IPS DF 4.7 (cell line): ENCODE data around the gene KIF14.

Source experiments
- DNase-seq: peaks from one replicate; pipeline ENCODE4 v3.0.0-alpha.2; 2013; ENCODE audit warnings: low spot score; ENCODE audit errors: extremely low read depth

KIF14 gene

GRCh38 chr1:200620273-200621131 lies at the start of gene KIF14:
Gene KIF14, minus strand, starts transcription at chr1:200620751. Its CDS starts 2,028 bp downstream, at chr1:200618723.
- DNase-seq: peak; percentile 56

- peak; percentile 76 for DNase-seq
Measured at GRCh38 chr1:200669314-200670241, 49.0 kb upstream of the KIF14 start, which contains the start of gene DDX59. Gene DDX59, minus strand, starts transcription at chr1:200669907. Its CDS starts 3,167 bp downstream, at chr1:200666740.

GRCh38 chr1:200668514-200669313 lies 48.2 kb upstream of the KIF14 start:
- no peak for DNase-seq

- no peak for DNase-seq
Measured at GRCh38 chr1:200666309-200666708, 45.8 kb upstream of the KIF14 start.

- no peak for DNase-seq
Measured at GRCh38 chr1:200665861-200666260, 45.3 kb upstream of the KIF14 start.

- DNase-seq: no peak
Measured at GRCh38 chr1:200660719-200661118, 40.2 kb upstream of the KIF14 start.

GRCh38 chr1:200659269-200659668 lies 38.7 kb upstream of the KIF14 start:
- peak; percentile 41 for DNase-seq

GRCh38 chr1:200658037-200658818 lies 37.7 kb upstream of the KIF14 start:
- no peak for DNase-seq

GRCh38 chr1:200654660-200655059 lies 34.1 kb upstream of the KIF14 start:
- no peak for DNase-seq

GRCh38 chr1:200653022-200653462 lies 32.5 kb upstream of the KIF14 start:
- DNase-seq: no peak

GRCh38 chr1:200652378-200652777 lies 31.8 kb upstream of the KIF14 start:
- no peak for DNase-seq

- no peak for DNase-seq
Measured at GRCh38 chr1:200646515-200646914, 26.0 kb upstream of the KIF14 start.

GRCh38 chr1:200644021-200644420 lies 23.5 kb upstream of the KIF14 start:
- DNase-seq: no peak

GRCh38 chr1:200642481-200642880 lies 21.9 kb upstream of the KIF14 start:
- DNase-seq: no peak

- no peak for DNase-seq
Measured at GRCh38 chr1:200640963-200641401, 20.4 kb upstream of the KIF14 start.

- DNase-seq: no peak
Measured at GRCh38 chr1:200640373-200640962, 19.9 kb upstream of the KIF14 start.

- DNase-seq: no peak
Measured at GRCh38 chr1:200638073-200638472, 17.5 kb upstream of the KIF14 start.

- DNase-seq: no peak
Measured at GRCh38 chr1:200636681-200637080, 16.1 kb upstream of the KIF14 start.

GRCh38 chr1:200634261-200635122 lies 13.9 kb upstream of the KIF14 start:
- no peak for DNase-seq
